HepG2 (cell line): ENCODE results near the gene MTCP1. TPM values are rescaled to one million over a fixed set of nuclear protein-coding genes. Genes with fewer than 3 reads are reported as not detected.
A peak's percentile ranks its signal among the peaks of the same experiment; 100 is the strongest.

ENCODE experiments used
- ATF1 ChIP-seq: IDR thresholded peaks from 2 replicates; pipeline ENCODE4 v1.6.1; 2016; ENCODE audit warnings: mild to moderate bottlenecking, control low read depth
- CCAR2 ChIP-seq: fragments of 200-400 bp; formaldehyde crosslinking; optimal IDR thresholded peaks from 2 replicates; pipeline ENCODE3; 2018; ENCODE audit warnings: low read depth, mild to moderate bottlenecking, low read length, moderate library complexity
- DPF2 ChIP-seq: sonication (generic); formaldehyde crosslinking; IDR thresholded peaks from 2 replicates; pipeline ENCODE4 v1.4.0; 2020; ENCODE audit warnings: mild to moderate bottlenecking, low read depth, missing genetic modification reagents, borderline replicate concordance
- FOSL2 ChIP-seq: sonication (generic); formaldehyde crosslinking; IDR thresholded peaks from 2 replicates; pipeline ENCODE4 v1.4.0; 2020; ENCODE audit warnings: missing genetic modification reagents
- FOXJ3 ChIP-seq: sonication (generic); formaldehyde crosslinking; IDR thresholded peaks from 2 replicates; pipeline ENCODE4 v1.4.0; 2020; ENCODE audit warnings: missing genetic modification reagents, mild to moderate bottlenecking, borderline replicate concordance
- GLI4 ChIP-seq: sonication (generic); formaldehyde crosslinking; IDR thresholded peaks from 2 replicates; pipeline ENCODE4 v1.5.1; 2020; ENCODE audit warnings: missing genetic modification reagents, mild to moderate bottlenecking, moderate library complexity, borderline replicate concordance
- GTF2F1 ChIP-seq: fragments of 150-350 bp; IDR thresholded peaks from 2 replicates; pipeline ENCODE4 v1.6.1; 2014; ENCODE audit warnings: low read length
- MAZ ChIP-seq, 2 experiments: sonication (generic) in 1 of 2; formaldehyde crosslinking in 1 of 2; IDR thresholded peaks; 2 replicates each; pipeline versions ENCODE4 v1.5.0 to v1.6.1; 2012 to 2020; ENCODE audit warnings: low read depth in 2 of 2, mild to moderate bottlenecking in 2 of 2, borderline replicate concordance in 1 of 2, improper control_type of control experiment in 1 of 2, low read length in 1 of 2, missing genetic modification reagents in 1 of 2, moderate library complexity in 1 of 2
- NR2F6 ChIP-seq, 2 experiments: IDR thresholded peaks; 2 replicates each; pipeline ENCODE4 v1.6.1; 2016; ENCODE audit warnings: antibody characterized with exemption in 1 of 2, mild to moderate bottlenecking in 1 of 2
- RARG ChIP-seq: sonication (generic); formaldehyde crosslinking; IDR thresholded peaks from 2 replicates; pipeline ENCODE4 v1.4.0; 2020; ENCODE audit warnings: low read depth, mild to moderate bottlenecking, missing genetic modification reagents
- SIN3B ChIP-seq: fragments of 150-350 bp; IDR thresholded peaks from 2 replicates; pipeline ENCODE4 v1.6.1; 2014; ENCODE audit warnings: low read length
- SPEN ChIP-seq: sonication (generic); formaldehyde crosslinking; IDR thresholded peaks from 2 replicates; pipeline ENCODE4 v1.5.1; 2020; ENCODE audit warnings: low read depth, mild to moderate bottlenecking, missing genetic modification reagents
- TOE1 ChIP-seq: sonication (generic); formaldehyde crosslinking; IDR thresholded peaks from 2 replicates; pipeline ENCODE4 v1.4.0; 2020; ENCODE audit warnings: mild to moderate bottlenecking, missing genetic modification reagents
- ZBTB3 ChIP-seq: sonication (generic); formaldehyde crosslinking; IDR thresholded peaks from 2 replicates; pipeline ENCODE4 v1.4.0; 2020; ENCODE audit warnings: low read depth, mild to moderate bottlenecking, moderate library complexity, missing genetic modification reagents, borderline replicate concordance
- ZNF12 ChIP-seq: sonication (generic); formaldehyde crosslinking; IDR thresholded peaks from 2 replicates; pipeline ENCODE4 v1.5.0; 2020; ENCODE audit warnings: missing genetic modification reagents
- ZNF121 ChIP-seq: sonication (generic); formaldehyde crosslinking; IDR thresholded peaks from 2 replicates; pipeline ENCODE4 v1.5.0; 2020; ENCODE audit warnings: mild to moderate bottlenecking, missing genetic modification reagents
- ZNF34 ChIP-seq: sonication (generic); formaldehyde crosslinking; IDR thresholded peaks from 2 replicates; pipeline ENCODE4 v1.4.0; 2020; ENCODE audit warnings: mild to moderate bottlenecking, missing genetic modification reagents, borderline replicate concordance
- ZNF367 ChIP-seq: sonication (generic); formaldehyde crosslinking; IDR thresholded peaks from 2 replicates; pipeline ENCODE4 v1.4.0; 2020; ENCODE audit warnings: missing genetic modification reagents, borderline replicate concordance
- ZNF589 ChIP-seq: sonication (generic); formaldehyde crosslinking; conservative IDR thresholded peaks from 2 replicates; pipeline ENCODE4 v1.8.0; 2022; ENCODE audit warnings: mild to moderate bottlenecking, moderate library complexity, missing genetic modification reagents
- ZNF660 ChIP-seq: sonication (generic); formaldehyde crosslinking; IDR thresholded peaks from 2 replicates; pipeline ENCODE4 v1.5.1; 2020; ENCODE audit warnings: mild to moderate bottlenecking, low read depth, missing genetic modification reagents, borderline replicate concordance
- polyA plus RNA-seq, 8 experiments: library from polyadenylated mRNA; depleted of rRNA in 3 of 8; stranded (reverse) in 7 of 8; unstranded in 1 of 8; fragments of >200 nt; fragmentation: Illumina TruSeq in 4 of 8; extraction: Trizol in 4 of 8; gene quantifications; 2 replicates each; pipeline versions ENCODE4 v1.2.1 to v1.2.3, GENCODE V29; 2011 to 2016; ENCODE audit warnings: low read depth in 4 of 8, missing spikeins in 1 of 8, mixed read lengths in 1 of 8; ENCODE audit not compliant: insufficient read depth in 1 of 8
- total RNA-seq, 5 experiments: library from RNA; depleted of rRNA; stranded (reverse); fragments of >200 nt; fragmentation: Illumina TruSeq; extraction: Trizol; gene quantifications; 2 replicates each; pipeline ENCODE4 v1.2.3, GENCODE V29; 2016; ENCODE audit warnings: low read depth in 1 of 5
- TF ChIP-seq, protein P1 (sequence below): IDR thresholded peaks from 2 replicates; pipeline ENCODE4 v1.6.1; 2016; ENCODE audit warnings: missing compliant biosample characterization, missing genetic modification reagents, borderline replicate concordance
- TF ChIP-seq, protein P2 (sequence below): sonication (generic); formaldehyde crosslinking; IDR thresholded peaks from 2 replicates; pipeline ENCODE4 v1.5.0; 2020; ENCODE audit warnings: missing genetic modification reagents
- TF ChIP-seq, protein P3 (sequence below): sonication (generic); formaldehyde crosslinking; IDR thresholded peaks from 2 replicates; pipeline ENCODE4 v1.4.0; 2020; ENCODE audit warnings: low read depth, mild to moderate bottlenecking, missing genetic modification reagents
- TF ChIP-seq, protein P4 (sequence below): sonication (generic); formaldehyde crosslinking; IDR thresholded peaks from 2 replicates; pipeline ENCODE4 v1.4.0; 2020; ENCODE audit warnings: low read depth, mild to moderate bottlenecking, missing genetic modification reagents

MTCP1 gene
- total and polyA plus RNA-seq, 2 of the 13 experiments (the other 11 are each of a cell fraction or from before 2014, with no cell fraction given): 5.1 to 18.9 TPM

DNA sequence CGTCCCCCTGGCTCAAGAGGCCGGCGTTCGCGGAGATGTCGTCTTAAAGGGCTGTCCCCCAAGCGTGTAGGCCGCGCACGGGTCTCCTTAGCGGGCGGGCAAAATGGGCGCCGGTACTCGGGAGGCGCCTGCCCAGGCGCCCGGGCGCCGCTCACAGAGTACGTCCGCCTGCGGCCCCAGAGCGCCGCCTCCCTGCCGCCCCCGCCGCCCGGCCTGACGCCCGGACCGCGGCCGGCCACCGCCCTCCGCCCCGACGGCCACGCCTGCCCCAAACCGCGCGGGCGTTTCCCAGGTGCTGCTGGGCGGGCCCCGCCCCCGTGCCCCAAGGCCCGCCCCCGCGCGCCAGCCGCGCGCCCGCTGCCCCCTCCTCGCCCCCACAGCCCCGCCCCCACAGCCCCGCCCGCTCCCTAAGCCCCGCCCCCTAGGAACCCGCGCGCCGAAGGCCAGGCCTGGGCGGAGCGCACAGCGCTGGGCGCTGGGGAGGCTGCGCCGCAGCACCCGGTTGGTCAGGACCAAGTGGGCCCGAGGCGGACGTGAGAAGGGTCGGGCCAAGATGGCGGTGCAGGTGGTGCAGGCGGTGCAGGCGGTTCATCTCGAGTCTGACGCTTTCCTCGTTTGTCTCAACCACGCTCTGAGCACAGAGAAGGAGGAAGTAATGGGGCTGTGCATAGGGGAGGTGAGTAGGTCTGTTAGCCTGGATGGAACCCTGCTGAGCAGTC, at the start of gene MTCP1, which contains the start of the genes BRCC3 and CMC4 (continued):
- no peak for TF ChIP-seq TOE1
- TF ChIP-seq ZNF660: no peak
- TF ChIP-seq, protein P1, sequence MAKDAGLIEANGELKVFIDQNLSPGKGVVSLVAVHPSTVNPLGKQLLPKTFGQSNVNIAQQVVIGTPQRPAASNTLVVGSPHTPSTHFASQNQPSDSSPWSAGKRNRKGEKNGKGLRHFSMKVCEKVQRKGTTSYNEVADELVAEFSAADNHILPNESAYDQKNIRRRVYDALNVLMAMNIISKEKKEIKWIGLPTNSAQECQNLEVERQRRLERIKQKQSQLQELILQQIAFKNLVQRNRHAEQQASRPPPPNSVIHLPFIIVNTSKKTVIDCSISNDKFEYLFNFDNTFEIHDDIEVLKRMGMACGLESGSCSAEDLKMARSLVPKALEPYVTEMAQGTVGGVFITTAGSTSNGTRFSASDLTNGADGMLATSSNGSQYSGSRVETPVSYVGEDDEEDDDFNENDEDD (CRISPR knock-in tag): peak; percentile 14; the same call in 1 of the 2 replicates
- no peak for TF ChIP-seq ZNF12 (CRISPR knock-in tag)
- 0 out of 2 replicates have a peak, but pooled peaks have one; percentile 10 for TF ChIP-seq FOSL2
- no peak for TF ChIP-seq FOXJ3 (CRISPR knock-in tag)
- no peak for TF ChIP-seq GTF2F1
- TF ChIP-seq ZNF121 (CRISPR knock-in tag): no peak
- no peak for TF ChIP-seq GLI4 (CRISPR knock-in tag)
- TF ChIP-seq RARG (CRISPR knock-in tag): no peak
- TF ChIP-seq ZNF367 (CRISPR knock-in tag): no peak
- TF ChIP-seq ZNF34 (CRISPR knock-in tag): no peak
- TF ChIP-seq ATF1 (CRISPR knock-in tag): no peak
- no peak for TF ChIP-seq NR2F6 (IDR thresholded peaks at IDR 0.05)
- no peak for TF ChIP-seq NR2F6 (CRISPR knock-in tag; IDR thresholded peaks at IDR 0.05)
- no peak for TF ChIP-seq DPF2 (CRISPR knock-in tag)
- no peak for TF ChIP-seq SIN3B
- TF ChIP-seq, protein P2, sequence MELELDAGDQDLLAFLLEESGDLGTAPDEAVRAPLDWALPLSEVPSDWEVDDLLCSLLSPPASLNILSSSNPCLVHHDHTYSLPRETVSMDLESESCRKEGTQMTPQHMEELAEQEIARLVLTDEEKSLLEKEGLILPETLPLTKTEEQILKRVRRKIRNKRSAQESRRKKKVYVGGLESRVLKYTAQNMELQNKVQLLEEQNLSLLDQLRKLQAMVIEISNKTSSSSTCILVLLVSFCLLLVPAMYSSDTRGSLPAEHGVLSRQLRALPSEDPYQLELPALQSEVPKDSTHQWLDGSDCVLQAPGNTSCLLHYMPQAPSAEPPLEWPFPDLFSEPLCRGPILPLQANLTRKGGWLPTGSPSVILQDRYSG (CRISPR knock-in tag): no peak
- no peak for TF ChIP-seq ZNF589 (CRISPR knock-in tag)
- TF ChIP-seq, protein P3, sequence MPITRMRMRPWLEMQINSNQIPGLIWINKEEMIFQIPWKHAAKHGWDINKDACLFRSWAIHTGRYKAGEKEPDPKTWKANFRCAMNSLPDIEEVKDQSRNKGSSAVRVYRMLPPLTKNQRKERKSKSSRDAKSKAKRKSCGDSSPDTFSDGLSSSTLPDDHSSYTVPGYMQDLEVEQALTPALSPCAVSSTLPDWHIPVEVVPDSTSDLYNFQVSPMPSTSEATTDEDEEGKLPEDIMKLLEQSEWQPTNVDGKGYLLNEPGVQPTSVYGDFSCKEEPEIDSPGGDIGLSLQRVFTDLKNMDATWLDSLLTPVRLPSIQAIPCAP: no peak
- no peak for TF ChIP-seq CCAR2
- peak; percentile 16; the same call in 1 of the 2 replicates for TF ChIP-seq SPEN (CRISPR knock-in tag)
- no peak for TF ChIP-seq MAZ (IDR thresholded peaks at IDR 0.05; ENCODE audit: borderline replicate concordance, low read depth, low read length)
- TF ChIP-seq MAZ (CRISPR knock-in tag; IDR thresholded peaks at IDR 0.05; ENCODE audit: low read depth): peak; percentile 79
- TF ChIP-seq, protein P4, sequence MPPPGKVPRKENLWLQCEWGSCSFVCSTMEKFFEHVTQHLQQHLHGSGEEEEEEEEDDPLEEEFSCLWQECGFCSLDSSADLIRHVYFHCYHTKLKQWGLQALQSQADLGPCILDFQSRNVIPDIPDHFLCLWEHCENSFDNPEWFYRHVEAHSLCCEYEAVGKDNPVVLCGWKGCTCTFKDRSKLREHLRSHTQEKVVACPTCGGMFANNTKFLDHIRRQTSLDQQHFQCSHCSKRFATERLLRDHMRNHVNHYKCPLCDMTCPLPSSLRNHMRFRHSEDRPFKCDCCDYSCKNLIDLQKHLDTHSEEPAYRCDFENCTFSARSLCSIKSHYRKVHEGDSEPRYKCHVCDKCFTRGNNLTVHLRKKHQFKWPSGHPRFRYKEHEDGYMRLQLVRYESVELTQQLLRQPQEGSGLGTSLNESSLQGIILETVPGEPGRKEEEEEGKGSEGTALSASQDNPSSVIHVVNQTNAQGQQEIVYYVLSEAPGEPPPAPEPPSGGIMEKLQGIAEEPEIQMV (CRISPR knock-in tag): no peak
- no peak for TF ChIP-seq ZBTB3 (CRISPR knock-in tag)
